Esophagus (tissue), 2 donors: ENCODE measurements around the gene RBM28. TPM values are rescaled to one million over a fixed set of nuclear protein-coding genes. Genes with fewer than 3 reads are reported as not detected.

ENCODE experiments used
- H3K27ac ChIP-seq, 2 donors: one replicate each; pipeline ENCODE4 v1.5.1; 2013; ENCODE audit warnings: low read depth in 2 of 2, mild to moderate bottlenecking in 2 of 2, inconsistent platforms in 1 of 2, low read length in 1 of 2, moderate library complexity in 1 of 2
- H3K27me3 ChIP-seq, 2 donors: one replicate each; pipeline ENCODE4 v1.6.1; 2013; ENCODE audit warnings: low read length in 2 of 2, control low read depth in 1 of 2, mild to moderate bottlenecking in 1 of 2; ENCODE audit not compliant: insufficient read depth in 2 of 2, control insufficient read depth in 1 of 2
- H3K36me3 ChIP-seq, 2 donors: one replicate each; pipeline ENCODE4 v1.6.1; 2013; ENCODE audit warnings: low read length in 1 of 2; ENCODE audit not compliant: control insufficient read depth in 2 of 2, insufficient read depth in 2 of 2
- H3K4me1 ChIP-seq, 2 donors: one replicate each; pipeline ENCODE4 v1.6.1; 2013; ENCODE audit warnings: low read length in 1 of 2; ENCODE audit not compliant: control insufficient read depth in 2 of 2, insufficient read depth in 2 of 2
- H3K4me3 ChIP-seq, 2 donors: one replicate each; pipeline ENCODE4 v1.5.1; 2013; ENCODE audit warnings: low read length in 2 of 2, mild to moderate bottlenecking in 2 of 2, low read depth in 1 of 2, moderate library complexity in 1 of 2
- H3K9me3 ChIP-seq, 2 donors: one replicate each; pipeline ENCODE4 v1.6.1; 2013; ENCODE audit warnings: mild to moderate bottlenecking in 2 of 2, low read depth in 1 of 2, low read length in 1 of 2, moderate library complexity in 1 of 2; ENCODE audit not compliant: control insufficient read depth in 2 of 2, insufficient read depth in 1 of 2
- WGBS, 2 donors: extraction: QIAGEN DNeasy Blood & Tissue Kit; methylation state at CpG; one replicate each; pipeline ENCODE4 v1.1.7; 2013; 5-methylcytosine and 5-hydroxymethylcytosine counted together
- polyA plus RNA-seq, 2 donors: library from polyadenylated mRNA; stranded (reverse); fragments of 200-250 nt; gene quantifications; one replicate each; pipeline ENCODE4 v1.2.3, GENCODE V29; 2013
- donor health status: healthy with polysubstance abuse.
- donor health status: Bipolar disorder and iron deficiency.

Gene RBM28
- polyA plus RNA-seq, 2 donors, result 16.0 to 20.1 TPM

DNA sequence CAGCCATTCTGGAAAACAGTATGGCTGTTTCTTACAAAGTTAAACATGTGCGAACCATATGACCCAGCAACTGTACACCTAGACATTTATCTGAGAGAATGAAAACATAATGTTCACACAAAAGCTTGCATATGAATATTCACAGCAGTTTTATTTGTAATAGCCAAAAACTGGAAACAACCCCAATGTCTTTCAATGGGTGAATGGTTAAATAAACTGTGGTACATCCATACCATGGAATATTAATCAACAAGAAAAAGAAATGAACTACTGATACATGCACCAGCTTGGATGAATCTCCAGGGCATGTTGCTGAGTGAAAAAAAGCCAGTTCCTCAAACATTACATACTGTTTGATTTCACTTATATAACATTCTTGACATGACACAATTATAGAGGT is 65.3 kb downstream of the RBM28 start:
- Histone ChIP-seq H3K27me3 (no peaks in the 10 kb centered on the region), H3K4me3 (no peak overlapping the region), H3K4me1 (peaks cover 0 to 4% of the 10 kb centered on the region in 2 donors), H3K36me3 (no peaks in the 10 kb centered on the region), H3K9me3 (no peaks in the 10 kb centered on the region), H3K27ac (no peak overlapping the region)
- WGBS, 2 donors, result 92 to 97% methylated on average over 1 of the region's 1 CpG

- Histone ChIP-seq H3K27ac (no peak overlapping the region), H3K4me1 (peaks cover 4 to 8% of the 10 kb centered on the region in 2 donors), H3K27me3 (no peaks in the 10 kb centered on the region), H3K9me3 (no peaks in the 10 kb centered on the region), H3K36me3 (no peaks in the 10 kb centered on the region), H3K4me3 (no peak overlapping the region)
- 80% methylated on average over 4 of the region's 4 CpGs for WGBS, 2 donors
Measured at GRCh38 chr7:128275681-128276080, 68.0 kb downstream of the RBM28 start.

DNA sequence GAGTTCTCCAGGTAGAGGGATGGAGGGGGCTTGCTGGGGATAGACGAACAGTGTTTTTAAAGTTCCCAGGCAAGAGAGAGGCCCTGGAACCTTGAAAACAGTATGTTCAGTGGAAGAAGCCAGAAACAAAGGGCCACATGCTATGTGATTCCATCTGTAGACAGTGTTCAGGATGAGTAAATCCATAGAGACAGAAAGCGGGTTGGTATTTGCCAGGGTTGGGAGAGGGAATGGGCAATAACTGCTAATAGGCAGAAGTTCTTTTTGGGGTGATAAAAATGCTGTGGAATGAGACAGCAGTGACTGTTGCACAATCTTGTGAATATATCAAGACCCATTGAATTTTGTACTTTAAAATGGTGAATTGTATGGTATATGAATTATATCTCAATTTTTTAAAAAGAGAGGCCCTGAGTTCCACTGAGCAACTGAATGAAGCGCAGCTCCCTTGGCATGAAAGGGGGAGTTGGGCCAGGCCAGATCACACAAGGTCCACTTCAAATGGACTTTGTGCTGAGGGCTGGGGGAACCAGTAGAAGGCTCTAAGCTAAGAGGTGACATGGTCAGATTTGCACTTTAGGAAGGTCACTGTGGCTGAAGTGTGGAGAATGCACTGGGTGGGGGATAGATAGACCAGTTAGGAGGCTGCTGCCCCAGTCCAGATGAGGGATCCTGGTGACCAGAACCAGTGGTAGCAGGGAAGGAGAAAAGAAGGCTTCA is 68.7 kb downstream of the RBM28 start:
- Histone ChIP-seq H3K9me3 (no peaks in the 10 kb centered on the region), H3K4me1 (peaks cover 4 to 8% of the 10 kb centered on the region in 2 donors)

GRCh38 chr7:128274246-128274883 is 69.3 kb downstream of the RBM28 start:
- Histone ChIP-seq H3K4me3 (no peak overlapping the region), H3K27me3 (no peaks in the 10 kb centered on the region), H3K27ac (no peak overlapping the region), H3K4me1 (peaks cover 4 to 8% of the 10 kb centered on the region in 2 donors), H3K9me3 (no peaks in the 10 kb centered on the region), H3K36me3 (no peaks in the 10 kb centered on the region)
- 77 to 91% methylated on average over 4 of the region's 4 CpGs for WGBS, 2 donors

More for the DNA sequence above, 68.7 kb downstream of the RBM28 start:
- 61 to 63% methylated on average over 3 of the region's 3 CpGs for WGBS, 2 donors
- no peaks in the 10 kb centered on the region for H3K27me3 ChIP-seq
- H3K36me3 ChIP-seq, result no peaks in the 10 kb centered on the region
- H3K27ac ChIP-seq, result no peak overlapping the region
- H3K4me3 ChIP-seq, result no peak overlapping the region

DNA sequence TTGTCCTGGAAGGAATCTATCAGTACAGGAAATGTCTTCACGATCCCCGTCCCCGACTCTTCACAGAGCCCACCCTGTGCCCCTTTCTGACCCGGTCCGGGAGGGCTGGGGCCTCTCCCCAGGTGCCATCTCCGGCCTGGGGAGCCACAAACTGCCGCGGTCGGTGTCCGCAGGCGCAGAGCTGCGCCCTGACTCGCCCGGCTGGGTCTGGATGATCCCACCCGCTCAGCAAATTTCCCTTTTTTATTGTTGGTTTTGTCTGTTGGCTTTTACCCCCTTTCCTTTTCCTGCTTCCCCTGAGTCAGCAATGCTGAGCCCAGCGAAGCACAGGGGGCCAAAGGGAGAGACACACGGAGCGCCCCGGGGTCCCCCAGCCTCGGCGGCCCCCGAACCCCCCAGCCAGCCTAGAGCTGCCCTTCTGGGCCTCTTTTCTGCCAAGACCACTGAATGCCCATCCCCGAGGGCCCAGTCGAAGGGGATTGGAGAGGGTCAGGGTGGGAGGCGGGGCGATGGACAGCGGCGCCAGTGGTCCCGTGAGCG is 71.7 kb downstream of the RBM28 start:
- WGBS, 2 donors, result 30 to 31% methylated on average over 30 of the region's 30 CpGs
- Histone ChIP-seq H3K4me1 (peaks cover 7 to 16% of the 10 kb centered on the region in 2 donors), H3K4me3 (peak overlapping the region; percentile 32), H3K36me3 (no peaks in the 10 kb centered on the region), H3K9me3 (no peaks in the 10 kb centered on the region), H3K27ac (no peak overlapping the region), H3K27me3 (no peaks in the 10 kb centered on the region)

DNA sequence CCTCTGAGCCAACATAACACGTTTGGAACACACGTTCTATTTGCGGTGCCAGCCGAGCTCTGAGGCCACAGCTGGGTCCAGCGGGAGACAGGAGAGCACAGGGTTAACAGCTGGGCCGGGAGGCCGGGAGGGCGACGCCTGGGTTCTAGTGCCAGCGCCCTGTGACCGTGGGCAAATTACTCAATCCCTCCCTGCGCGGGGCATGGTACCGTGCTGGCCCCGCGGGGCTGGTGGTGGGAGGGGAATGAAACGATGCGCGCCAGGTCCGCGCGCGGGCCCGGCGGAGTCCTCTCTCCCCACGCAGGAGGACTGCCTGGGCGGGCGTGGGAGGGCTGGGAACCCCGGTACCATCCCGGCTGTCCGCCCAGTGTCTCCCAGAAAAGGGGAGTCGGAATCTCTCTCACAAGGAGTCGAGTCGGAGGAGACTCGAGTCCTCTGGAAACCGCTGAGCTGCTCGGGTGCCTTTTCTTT is 72.2 kb downstream of the RBM28 start:
- H3K36me3 ChIP-seq, result no peaks in the 10 kb centered on the region
- no peaks in the 10 kb centered on the region for H3K9me3 ChIP-seq
- H3K4me1 ChIP-seq, result peaks cover 7 to 19% of the 10 kb centered on the region in 2 donors
- H3K27me3 ChIP-seq, result no peaks in the 10 kb centered on the region
- 6 to 8% methylated on average over 34 to 37 of the region's 37 CpGs for WGBS, 2 donors
- no peak overlapping the region for H3K27ac ChIP-seq
- H3K4me3 ChIP-seq, result peak overlapping the region; percentile 32

DNA sequence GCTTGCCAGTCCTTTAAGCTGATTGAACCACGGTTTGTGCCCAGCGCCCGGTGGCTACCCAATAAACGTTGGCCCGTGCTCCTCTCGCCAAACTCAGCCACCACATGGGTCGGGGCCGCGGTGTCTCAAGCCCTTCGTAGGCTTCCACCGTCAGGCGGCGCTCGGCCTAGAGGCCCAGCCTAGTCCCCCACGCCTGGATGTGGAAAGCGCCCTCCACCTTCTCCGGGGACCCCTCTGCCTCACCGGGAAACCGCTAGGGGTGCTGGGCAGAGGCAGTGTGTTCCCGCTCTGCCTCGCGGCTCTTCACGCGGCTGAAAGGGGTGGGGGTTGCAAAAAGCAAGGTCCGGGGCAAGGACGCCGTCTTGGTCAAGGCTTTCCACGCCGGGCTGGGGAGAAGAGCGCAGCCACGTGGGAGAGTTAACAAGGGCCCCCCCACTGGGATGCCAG is 72.9 kb downstream of the RBM28 start:
- Histone ChIP-seq H3K4me3 (no peak overlapping the region), H3K9me3 (no peaks in the 10 kb centered on the region), H3K4me1 (peaks cover 5 to 20% of the 10 kb centered on the region in 2 donors), H3K27me3 (no peaks in the 10 kb centered on the region), H3K36me3 (no peaks in the 10 kb centered on the region), H3K27ac (no peak overlapping the region)
- 44 to 59% methylated on average over 31 of the region's 31 CpGs for WGBS, 2 donors

- Histone ChIP-seq H3K27me3 (no peaks in the 10 kb centered on the region), H3K27ac (peak overlapping the region in 1 of 2 donors; percentile 90), H3K4me1 (peaks cover 2 to 26% of the 10 kb centered on the region in 2 donors), H3K9me3 (no peaks in the 10 kb centered on the region), H3K4me3 (no peak overlapping the region), H3K36me3 (no peaks in the 10 kb centered on the region)
- 39 to 59% methylated on average over 2 of the region's 2 CpGs for WGBS, 2 donors
Measured at GRCh38 chr7:128268233-128268632, 75.5 kb downstream of the RBM28 start.

DNA sequence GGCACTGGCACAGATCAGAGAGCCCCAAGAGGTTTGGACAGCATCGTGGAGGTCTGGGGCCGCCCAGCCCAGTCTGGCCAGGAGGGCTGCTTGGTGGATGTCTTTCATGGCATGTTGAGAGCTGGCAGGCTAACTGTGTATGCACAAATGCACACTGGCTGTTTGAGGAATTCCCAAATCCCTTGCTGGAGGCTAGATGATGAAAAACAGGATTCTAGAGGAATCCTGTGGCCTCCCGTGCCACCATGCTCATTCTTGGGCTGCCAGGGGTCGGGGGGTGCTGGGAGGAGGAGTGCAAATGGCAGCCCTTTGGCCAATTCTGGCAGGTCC is 76.1 kb downstream of the RBM28 start:
- Histone ChIP-seq H3K36me3 (no peaks in the 10 kb centered on the region), H3K9me3 (no peaks in the 10 kb centered on the region), H3K27ac (peak overlapping the region; percentile 88 to 90), H3K4me3 (peak overlapping the region in 1 of 2 donors; percentile 16), H3K27me3 (no peaks in the 10 kb centered on the region), H3K4me1 (peaks cover 3 to 26% of the 10 kb centered on the region in 2 donors)
- 35 to 52% methylated on average over 4 of the region's 4 CpGs for WGBS, 2 donors
